H9 (cell line): ENCODE results near the gene ARHGAP15. TPM values are rescaled to one million over a fixed set of nuclear protein-coding genes. Genes with fewer than 3 reads are reported as not detected.

Experiments used
- DNase-seq: peaks from one replicate; pipeline ENCODE4 v3.0.0-alpha.2; 2017
- H2AFZ ChIP-seq: one replicate; pipeline ENCODE4 v1.6.1; 2013; ENCODE audit warnings: mild to moderate bottlenecking, low read length, control low read depth, moderate library complexity
- H2AK5ac ChIP-seq: 2 replicates; pipeline ENCODE4 v1.6.1; 2013; ENCODE audit warnings: low read length, control low read depth, mixed read lengths; ENCODE audit not compliant: insufficient read length
- H2BK120ac ChIP-seq: one replicate; pipeline ENCODE4 v1.6.1; 2013; ENCODE audit warnings: low read depth, mild to moderate bottlenecking, low read length, control low read depth, inconsistent platforms; ENCODE audit not compliant: poor library complexity, severe bottlenecking
- H2BK12ac ChIP-seq: 2 replicates; pipeline ENCODE4 v1.6.1; 2013; ENCODE audit warnings: low read length, control low read depth, mixed read lengths, low read depth; ENCODE audit not compliant: insufficient read length
- H2BK15ac ChIP-seq: 2 replicates; pipeline ENCODE4 v1.6.1; 2013; ENCODE audit warnings: low read depth, low read length, control low read depth
- H2BK20ac ChIP-seq: one replicate; pipeline ENCODE4 v1.6.1; 2013; ENCODE audit warnings: low read depth, mild to moderate bottlenecking, low read length, control low read depth, inconsistent platforms; ENCODE audit not compliant: poor library complexity, severe bottlenecking
- H2BK5ac ChIP-seq: 2 replicates; pipeline ENCODE4 v1.6.1; 2013; ENCODE audit warnings: low read length, control low read depth, mixed read lengths; ENCODE audit not compliant: insufficient read length
- H3K14ac ChIP-seq: 2 replicates; pipeline ENCODE4 v1.6.1; 2013; ENCODE audit warnings: low read length, control low read depth; ENCODE audit not compliant: insufficient read depth
- H3K18ac ChIP-seq: 2 replicates; pipeline ENCODE4 v1.6.1; 2013; ENCODE audit warnings: low read depth, mild to moderate bottlenecking, mixed read lengths, low read length, control low read depth; ENCODE audit not compliant: insufficient read length
- H3K23ac ChIP-seq: 2 replicates; pipeline ENCODE4 v1.6.1; 2013; ENCODE audit warnings: low read length, control low read depth, mixed read lengths, low read depth; ENCODE audit not compliant: insufficient read length
- H3K23me2 ChIP-seq: 2 replicates; pipeline ENCODE4 v1.6.1; 2013; ENCODE audit warnings: low read depth, mild to moderate bottlenecking, mixed read lengths, low read length, control low read depth; ENCODE audit not compliant: insufficient read length, poor library complexity, severe bottlenecking
- H3K27ac ChIP-seq: 2 replicates; pipeline ENCODE4 v1.5.1; 2013; ENCODE audit warnings: low read length, control low read depth, mixed read lengths, low read depth; ENCODE audit not compliant: insufficient read length
- H3K27me3 ChIP-seq: 2 replicates; pipeline ENCODE4 v1.6.1; 2013; ENCODE audit warnings: low read length, control low read depth, inconsistent platforms; ENCODE audit not compliant: insufficient read depth
- H3K4ac ChIP-seq: 2 replicates; pipeline ENCODE4 v1.6.1; 2013; ENCODE audit warnings: low read depth, mild to moderate bottlenecking, control low read depth, inconsistent platforms, low read length, moderate library complexity
- H3K4me1 ChIP-seq: 2 replicates; pipeline ENCODE4 v1.6.1; 2013; ENCODE audit warnings: low read length, control low read depth, inconsistent platforms; ENCODE audit not compliant: insufficient read depth
- H3K4me2 ChIP-seq: 2 replicates; pipeline ENCODE4 v1.6.1; 2013; ENCODE audit warnings: low read length, control low read depth, mixed read lengths; ENCODE audit not compliant: insufficient read length, insufficient read depth
- H3K56ac ChIP-seq: 2 replicates; pipeline ENCODE4 v1.6.1; 2013; ENCODE audit warnings: low read depth, mild to moderate bottlenecking, mixed read lengths, low read length, control low read depth; ENCODE audit not compliant: insufficient read length
- H3K79me1 ChIP-seq: 2 replicates; pipeline ENCODE4 v1.6.1; 2013; ENCODE audit warnings: low read depth, mild to moderate bottlenecking, moderate library complexity, low read length, control low read depth, inconsistent platforms; ENCODE audit not compliant: insufficient read depth, poor library complexity, severe bottlenecking
- H3K79me2 ChIP-seq: 2 replicates; pipeline ENCODE4 v1.6.1; 2013; ENCODE audit warnings: low read length, control low read depth, inconsistent platforms; ENCODE audit not compliant: insufficient read depth
- H3K9ac ChIP-seq: 2 replicates; pipeline ENCODE4 v1.6.1; 2013; ENCODE audit warnings: low read length, control low read depth, mixed read lengths; ENCODE audit not compliant: insufficient read length; ENCODE audit errors: extremely low read depth
- H3K9me3 ChIP-seq: one replicate; pipeline ENCODE4 v1.6.1; 2013; ENCODE audit warnings: low read depth, low read length, inconsistent platforms; ENCODE audit not compliant: control insufficient read depth
- H3T11ph ChIP-seq: one replicate; pipeline ENCODE4 v1.6.1; 2013; ENCODE audit warnings: mild to moderate bottlenecking, low read length, control low read depth, inconsistent platforms
- H4K20me1 ChIP-seq: one replicate; pipeline ENCODE4 v1.6.1; 2013; ENCODE audit not compliant: control insufficient read depth, insufficient read length, insufficient read depth
- H4K5ac ChIP-seq: 2 replicates; pipeline ENCODE4 v1.6.1; 2013; ENCODE audit warnings: low read depth, mild to moderate bottlenecking, mixed read lengths, low read length, control low read depth; ENCODE audit not compliant: insufficient read length
- H4K8ac ChIP-seq: replicated peaks from 2 replicates; pipeline ENCODE4 v1.6.1; 2013; ENCODE audit warnings: low read length, control low read depth, mixed read lengths, low read depth; ENCODE audit not compliant: insufficient read length
- H4K91ac ChIP-seq: 2 replicates; pipeline ENCODE4 v1.6.1; 2013; ENCODE audit warnings: low read depth, mild to moderate bottlenecking, moderate library complexity, mixed read lengths, low read length, control low read depth; ENCODE audit not compliant: insufficient read length
- H3K27ac Mint-ChIP-seq, 3 experiments: 2 replicates in 2 of 3; 3 replicates in 1 of 3; pipeline ENCODE4 v1.8.0; 2020 to 2021; ENCODE audit warnings: mixed read lengths in 3 of 3, mild to moderate bottlenecking in 1 of 3, moderate library complexity in 1 of 3
- H3K27me3 Mint-ChIP-seq: 2 replicates; pipeline ENCODE4 v1.8.0; 2021; ENCODE audit warnings: low read depth, mild to moderate bottlenecking, moderate library complexity, mixed read lengths
- H3K36me3 Mint-ChIP-seq, 3 experiments: 2 replicates in 2 of 3; 3 replicates in 1 of 3; pipeline ENCODE4 v1.8.0; 2020 to 2021; ENCODE audit warnings: low read depth in 3 of 3, mixed read lengths in 3 of 3; ENCODE audit not compliant: insufficient read depth in 1 of 3
- H3K4me1 Mint-ChIP-seq, 2 experiments: 2 replicates each; pipeline ENCODE4 v1.8.0; 2020; ENCODE audit warnings: mixed read lengths in 2 of 2
- H3K4me3 Mint-ChIP-seq, 2 experiments: 2 replicates in 1 of 2; 3 replicates in 1 of 2; pipeline ENCODE4 v1.8.0; 2020 to 2021; ENCODE audit warnings: mild to moderate bottlenecking in 2 of 2, mixed read lengths in 2 of 2, moderate library complexity in 1 of 2
- H3K9me3 Mint-ChIP-seq, 2 experiments: 2 replicates in 1 of 2; 3 replicates in 1 of 2; pipeline ENCODE4 v1.8.0; 2020; ENCODE audit warnings: mild to moderate bottlenecking in 2 of 2, mixed read lengths in 2 of 2, moderate library complexity in 1 of 2
- WGBS: extraction: QIAGEN DNeasy Blood & Tissue Kit; methylation state at CpG from one replicate; pipeline ENCODE4 v1.1.7; 2013; ENCODE audit warnings: missing lambda C conversion rate, low lambda C conversion rate, mixed read lengths; ENCODE audit not compliant: insufficient read length; ENCODE audit errors: extremely low coverage; 5-methylcytosine and 5-hydroxymethylcytosine counted together
- total RNA-seq: library from RNA; stranded (reverse); gene quantifications from 2 replicates; pipeline ENCODE4 v1.2.1, GENCODE V29; 2021
- TF ChIP-seq, protein P1 (sequence below): fragments of 200-600 bp; sonication (generic); conservative IDR thresholded peaks from 3 replicates; pipeline ENCODE4 v1.8.0; 2021; ENCODE audit warnings: antibody characterized with exemption, mild to moderate bottlenecking

ARHGAP15 gene
- total RNA-seq, 1 experiment from 2014 or later, result not detected

DNA sequence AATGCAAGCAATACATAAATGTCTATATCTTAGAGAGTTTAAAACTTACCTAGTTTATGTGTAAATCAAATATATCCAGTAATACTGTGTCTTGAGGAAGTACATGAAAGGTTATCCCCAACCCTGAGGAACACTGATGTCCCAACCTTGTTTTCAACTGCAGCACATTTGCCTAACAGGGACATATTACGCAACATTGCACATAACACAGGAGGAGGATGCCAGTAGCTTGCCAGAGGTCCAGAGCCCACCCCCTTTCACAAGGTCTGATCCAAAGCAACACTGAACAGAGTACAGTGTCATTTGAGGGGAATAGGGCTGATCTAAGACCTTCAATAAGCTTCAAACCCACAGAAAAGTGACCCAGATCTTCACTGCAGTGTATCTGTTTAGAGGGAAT, 678.5 kb downstream of the ARHGAP15 start:
- no peak overlapping the region for H2BK20ac ChIP-seq
- H2BK120ac ChIP-seq, result no peak overlapping the region
- DNase-seq, result no peak

More for the DNA sequence above, 678.5 kb downstream of the ARHGAP15 start:
- no peak overlapping the region for H3K14ac ChIP-seq
- no peak overlapping the region for H2AK5ac ChIP-seq
- no peaks in the 10 kb centered on the region for H3K9me3 ChIP-seq
- TF ChIP-seq, protein P1, sequence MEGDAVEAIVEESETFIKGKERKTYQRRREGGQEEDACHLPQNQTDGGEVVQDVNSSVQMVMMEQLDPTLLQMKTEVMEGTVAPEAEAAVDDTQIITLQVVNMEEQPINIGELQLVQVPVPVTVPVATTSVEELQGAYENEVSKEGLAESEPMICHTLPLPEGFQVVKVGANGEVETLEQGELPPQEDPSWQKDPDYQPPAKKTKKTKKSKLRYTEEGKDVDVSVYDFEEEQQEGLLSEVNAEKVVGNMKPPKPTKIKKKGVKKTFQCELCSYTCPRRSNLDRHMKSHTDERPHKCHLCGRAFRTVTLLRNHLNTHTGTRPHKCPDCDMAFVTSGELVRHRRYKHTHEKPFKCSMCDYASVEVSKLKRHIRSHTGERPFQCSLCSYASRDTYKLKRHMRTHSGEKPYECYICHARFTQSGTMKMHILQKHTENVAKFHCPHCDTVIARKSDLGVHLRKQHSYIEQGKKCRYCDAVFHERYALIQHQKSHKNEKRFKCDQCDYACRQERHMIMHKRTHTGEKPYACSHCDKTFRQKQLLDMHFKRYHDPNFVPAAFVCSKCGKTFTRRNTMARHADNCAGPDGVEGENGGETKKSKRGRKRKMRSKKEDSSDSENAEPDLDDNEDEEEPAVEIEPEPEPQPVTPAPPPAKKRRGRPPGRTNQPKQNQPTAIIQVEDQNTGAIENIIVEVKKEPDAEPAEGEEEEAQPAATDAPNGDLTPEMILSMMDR, result no peak
- no peak overlapping the region for H4K8ac ChIP-seq
- no peaks in the 10 kb centered on the region for H3K23me2 ChIP-seq
- H3K56ac ChIP-seq, result no peak overlapping the region
- no peak overlapping the region for H3T11ph ChIP-seq
- Mint-ChIP-seq H3K9me3 (no peaks in the 10 kb centered on the region), H3K4me1 (peaks cover 22% of the 10 kb centered on the region in 2 experiments), H3K27me3 (no peaks in the 10 kb centered on the region), H3K36me3 (peaks cover 0 to 4% (median 0%) of the 10 kb centered on the region in 3 experiments; a peak in 2 of 7 replicates), H3K27ac (no peak overlapping the region; a peak in 1 of 7 replicates), H3K4me3 (no peak overlapping the region)
- no peak overlapping the region for H4K5ac ChIP-seq
- no peaks in the 10 kb centered on the region for H4K20me1 ChIP-seq
- no peak overlapping the region for H3K27ac ChIP-seq
- H3K18ac ChIP-seq, result no peak overlapping the region
- H2BK12ac ChIP-seq, result no peak overlapping the region
- no peak overlapping the region for H3K4me2 ChIP-seq
- no peak overlapping the region for H2BK15ac ChIP-seq
- H3K9ac ChIP-seq, result no peak overlapping the region
- H4K91ac ChIP-seq, result no peak overlapping the region
- WGBS, result no CpG with 5 or more reads among the region's 1 CpG
- peaks cover 9% of the 10 kb centered on the region; the same call in 1 of the 2 replicates for H3K4me1 ChIP-seq
- H3K23ac ChIP-seq, result no peak overlapping the region
- H3K27me3 ChIP-seq, result no peaks in the 10 kb centered on the region
- no peak overlapping the region for H2BK5ac ChIP-seq
- no peak overlapping the region for H2AFZ ChIP-seq
- H3K4ac ChIP-seq, result no peak overlapping the region
- H3K79me2 ChIP-seq, result no peaks in the 10 kb centered on the region
- H3K79me1 ChIP-seq, result no peaks in the 10 kb centered on the region
